Measurements from ENCODE around the gene SMIM30. TPM values are rescaled to one million over a fixed set of nuclear protein-coding genes. Genes with fewer than 3 reads are reported as not detected.

Gene SMIM30
- total and polyA plus RNA-seq, 10 of the 15 experiments (the other 5 are each of a cell fraction or from before 2014, with no cell fraction given) = 42.2 to 258 (median 96.9) TPM

GRCh38 chr7:113093561-113093960, 24.8 kb downstream of the SMIM30 start:
- Histone ChIP-seq H3K36me3 (ENCODE audit: control insufficient read depth in 2 of 2, insufficient read depth in 2 of 2, low read length in 1 of 2) (no peaks in the 10 kb centered on the region), H3K79me2 (ENCODE audit: control insufficient read depth, insufficient read depth, low read length) (no peaks in the 10 kb centered on the region), H3K4me3 (no peak overlapping the region), H4K20me1 (ENCODE audit: control insufficient read depth, insufficient read depth) (no peaks in the 10 kb centered on the region), H3K27me3 (replicated peaks in 1 of 2; ENCODE audit: control insufficient read depth in 2 of 2, insufficient read depth in 2 of 2, low read length in 1 of 2) (no peaks in the 10 kb centered on the region), H3K4me2 (ENCODE audit: control insufficient read depth, insufficient read depth) (no peak overlapping the region), H2AFZ (ENCODE audit: control insufficient read depth, low read depth, low read length) (no peak overlapping the region), H3K9me3 (replicated peaks; ENCODE audit: control insufficient read depth, insufficient read depth, low read length) (no peaks in the 10 kb centered on the region), H3K4me1 (ENCODE audit: control insufficient read depth, insufficient read depth, low read length) (no peaks in the 10 kb centered on the region), H3K9ac (ENCODE audit: control insufficient read depth, insufficient read depth, low read length) (no peak overlapping the region), H3K27ac (ENCODE audit: control insufficient read depth, insufficient read depth) (no peak overlapping the region)
- SMC1A ChIA-PET (ENCODE audit: uncharacterized antibody, unreplicated experiment) = interaction anchor here (0.8 to 2.3 kb wide), 5 partner anchors 9 to 22 kb away, joined by 3 to 9 read pairs (median 4); no protein-coding TSS in a partner anchor
- CTCF ChIA-PET = interaction anchor here (1.0 to 1.8 kb wide), 4 partner anchors 16 to 66 kb away, joined by 3 to 5 read pairs (median 4); no protein-coding TSS in a partner anchor
- no peak for TF ChIP-seq ZNF384 (IDR thresholded peaks at IDR 0.05; ENCODE audit: borderline replicate concordance, low read depth, low read length)
- no peak for TF ChIP-seq KLF5 (IDR thresholded peaks at IDR 0.05; ENCODE audit: partially characterized antibody)
- TF ChIP-seq RAD51 (IDR thresholded peaks at IDR 0.05) = no peak
- no peak for TF ChIP-seq JUNB (IDR thresholded peaks at IDR 0.05)
- no peak for TF ChIP-seq ZBTB4 (CRISPR knock-in tag; IDR thresholded peaks at IDR 0.05)
- TF ChIP-seq MTA2 (IDR thresholded peaks at IDR 0.05; ENCODE audit: low read depth) = peak; percentile 86
- no peak for TF ChIP-seq STAT1 (conservative IDR thresholded peaks at IDR 0.05)
- TF ChIP-seq PKNOX1 (IDR thresholded peaks at IDR 0.05) = no peak
- no peak; the same call in 2 of the 3 replicates for ATAC-seq
- RAD21 ChIA-PET (ENCODE audit: unreplicated experiment) = interaction anchor here (0.6 kb wide), 1 partner anchor 31 kb away, joined by 3 read pairs; no protein-coding TSS in a partner anchor
- intact Hi-C loops (cut with micrococcal nuclease; ENCODE audit: unreplicated experiment) (no loop called here), in situ Hi-C loops (cut with MboI) (no loop called here)
- POLR2A ChIA-PET = interaction anchor here (1.1 kb wide), 1 partner anchor 127 kb away, joined by 3 read pairs; no protein-coding TSS in a partner anchor
- FAIRE-seq = no peak
- no TSS peak for BruUV-seq (replicated peaks)
- 0% methylated on average over 1 of the region's 1 CpG for WGBS (ENCODE audit: insufficient coverage, insufficient replicate concordance, low lambda C conversion rate, missing lambda C conversion rate)
- DNase-seq (ENCODE audit: low read depth, low spot score) = no peak
